Activated B cell treated with CpG ODN at 0.5 μM for 24 hours (primary cell): Measurements from ENCODE around the gene SYNGR1. TPM values are rescaled to one million over a fixed set of nuclear protein-coding genes. Genes with fewer than 3 reads are reported as not detected.

Experiments used
- ATAC-seq: fragments of 200-7000 bp; cut with Tn5 transposase; one replicate; pipeline ENCODE4 v1.10.0; 2021; ENCODE audit warnings: low read depth, mild to moderate bottlenecking, moderate library complexity
- CTCF ChIA-PET: fragments of 350-600 bp; sonication (Branson Sonifier 250); formaldehyde crosslinking; loops from one replicate; lab custom pipeline; 2021; ENCODE audit warnings: antibody characterized with exemption; lab: Charles Lee
- POLR2A ChIA-PET: fragments of 350-600 bp; sonication (Branson Sonifier 250); formaldehyde crosslinking; loops from one replicate; lab custom pipeline; 2021; ENCODE audit warnings: antibody characterized with exemption; lab: Charles Lee
- DNase-seq: peaks from one replicate; pipeline ENCODE4 v3.0.0; 2022
- H3K27ac Mint-ChIP-seq: one replicate; pipeline ENCODE4 v1.8.0; 2020; ENCODE audit warnings: mixed read lengths
- H3K27me3 Mint-ChIP-seq: one replicate; pipeline ENCODE4 v1.8.0; 2021; ENCODE audit warnings: mixed read lengths
- H3K36me3 Mint-ChIP-seq: one replicate; pipeline ENCODE4 v1.8.0; 2021; ENCODE audit warnings: low read depth, mixed read lengths
- H3K4me1 Mint-ChIP-seq: one replicate; pipeline ENCODE4 v1.8.0; 2021; ENCODE audit warnings: mixed read lengths
- H3K4me3 Mint-ChIP-seq: one replicate; pipeline ENCODE4 v1.8.0; 2020; ENCODE audit warnings: mild to moderate bottlenecking, mixed read lengths
- H3K9me3 Mint-ChIP-seq: one replicate; pipeline ENCODE4 v1.8.0; 2020; ENCODE audit warnings: mixed read lengths
- intact Hi-C: fragments of 100-400 bp; cut with micrococcal nuclease; formaldehyde crosslinking; loops from one replicate; pipeline ENCODE4 v1.15.1; 2024
- total RNA-seq: library from RNA; stranded (reverse); gene quantifications from 2 replicates; pipeline ENCODE4 v1.2.3, GENCODE V29; 2022
- TF ChIP-seq, protein P1 (sequence below): fragments of 200-600 bp; IDR thresholded peaks from one replicate; pipeline ENCODE4 v1.8.0; 2022; ENCODE audit warnings: antibody characterized with exemption, mild to moderate bottlenecking

SYNGR1 gene
- total RNA-seq, 1 donor from 2014 or later: 11.4 TPM

DNA sequence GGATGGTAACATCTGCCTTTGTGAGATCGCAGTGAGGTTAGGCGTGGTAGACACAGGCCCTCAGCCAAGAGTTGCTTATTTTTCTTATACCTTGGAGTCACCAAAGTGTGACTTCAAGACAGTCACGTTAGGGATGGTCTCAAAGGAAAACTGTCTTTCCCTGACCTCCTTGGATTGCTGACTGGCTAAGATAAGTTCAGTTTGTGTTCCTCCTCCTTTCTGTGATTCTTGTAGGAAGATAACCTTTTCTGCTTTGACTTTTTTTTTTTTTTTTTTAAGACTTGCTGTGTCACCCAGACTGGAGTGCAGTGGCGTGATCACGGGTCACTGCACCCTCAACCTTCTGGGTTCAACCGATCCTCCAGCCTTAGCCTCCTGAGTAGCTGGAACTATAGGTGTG is 72.9 kb downstream of the SYNGR1 start:
- peaks cover 3% of the 10 kb centered on the region for H3K9me3 Mint-ChIP-seq
- H3K4me3 Mint-ChIP-seq: no peak overlapping the region
- peaks cover 79% of the 10 kb centered on the region for H3K36me3 Mint-ChIP-seq
- POLR2A ChIA-PET: interaction anchor here (0.6 kb wide), 1 partner anchor 9 kb away, joined by 5 read pairs; no protein-coding TSS in a partner anchor
- ATAC-seq (no peak), DNase-seq (no peak)
- H3K27ac Mint-ChIP-seq: no peak overlapping the region
- no peaks in the 10 kb centered on the region for H3K4me1 Mint-ChIP-seq
- intact Hi-C loops: no loop called here
- TF ChIP-seq, protein P1, sequence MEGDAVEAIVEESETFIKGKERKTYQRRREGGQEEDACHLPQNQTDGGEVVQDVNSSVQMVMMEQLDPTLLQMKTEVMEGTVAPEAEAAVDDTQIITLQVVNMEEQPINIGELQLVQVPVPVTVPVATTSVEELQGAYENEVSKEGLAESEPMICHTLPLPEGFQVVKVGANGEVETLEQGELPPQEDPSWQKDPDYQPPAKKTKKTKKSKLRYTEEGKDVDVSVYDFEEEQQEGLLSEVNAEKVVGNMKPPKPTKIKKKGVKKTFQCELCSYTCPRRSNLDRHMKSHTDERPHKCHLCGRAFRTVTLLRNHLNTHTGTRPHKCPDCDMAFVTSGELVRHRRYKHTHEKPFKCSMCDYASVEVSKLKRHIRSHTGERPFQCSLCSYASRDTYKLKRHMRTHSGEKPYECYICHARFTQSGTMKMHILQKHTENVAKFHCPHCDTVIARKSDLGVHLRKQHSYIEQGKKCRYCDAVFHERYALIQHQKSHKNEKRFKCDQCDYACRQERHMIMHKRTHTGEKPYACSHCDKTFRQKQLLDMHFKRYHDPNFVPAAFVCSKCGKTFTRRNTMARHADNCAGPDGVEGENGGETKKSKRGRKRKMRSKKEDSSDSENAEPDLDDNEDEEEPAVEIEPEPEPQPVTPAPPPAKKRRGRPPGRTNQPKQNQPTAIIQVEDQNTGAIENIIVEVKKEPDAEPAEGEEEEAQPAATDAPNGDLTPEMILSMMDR: no peak
- H3K27me3 Mint-ChIP-seq: no peaks in the 10 kb centered on the region
- CTCF ChIA-PET: no interaction called here

DNA sequence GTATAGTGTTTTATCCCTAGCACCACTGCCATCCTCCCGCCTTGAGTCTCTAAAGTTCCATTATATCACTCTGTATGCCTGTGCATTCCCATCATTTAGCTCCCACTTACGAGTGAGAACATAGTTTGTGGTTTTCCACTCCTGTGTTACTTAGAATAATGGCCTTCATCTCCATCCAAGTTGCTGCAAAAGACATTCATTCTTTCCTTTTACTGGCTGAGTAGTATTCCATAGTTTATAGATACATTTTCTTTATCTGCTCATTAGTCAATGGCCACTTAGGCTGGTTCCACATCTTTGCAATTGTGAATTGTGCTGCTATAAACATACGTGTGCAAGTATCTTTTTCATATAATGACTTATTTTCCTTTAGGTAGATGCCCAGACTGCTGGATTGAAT is 74.2 kb downstream of the SYNGR1 start:
- TF ChIP-seq, protein P1: no peak
- DNase-seq (no peak), ATAC-seq (no peak)
- peaks cover 76% of the 10 kb centered on the region for H3K36me3 Mint-ChIP-seq
- H3K27me3 Mint-ChIP-seq: no peaks in the 10 kb centered on the region
- H3K4me1 Mint-ChIP-seq: no peaks in the 10 kb centered on the region
- no peak overlapping the region for H3K4me3 Mint-ChIP-seq
- POLR2A ChIA-PET: interaction anchor here (0.6 kb wide), 1 partner anchor 69 kb away, joined by 4 read pairs; no protein-coding TSS in a partner anchor
- intact Hi-C loops: no loop called here
- no peak overlapping the region for H3K27ac Mint-ChIP-seq
- CTCF ChIA-PET: no interaction called here
- H3K9me3 Mint-ChIP-seq: peaks cover 3% of the 10 kb centered on the region

DNA sequence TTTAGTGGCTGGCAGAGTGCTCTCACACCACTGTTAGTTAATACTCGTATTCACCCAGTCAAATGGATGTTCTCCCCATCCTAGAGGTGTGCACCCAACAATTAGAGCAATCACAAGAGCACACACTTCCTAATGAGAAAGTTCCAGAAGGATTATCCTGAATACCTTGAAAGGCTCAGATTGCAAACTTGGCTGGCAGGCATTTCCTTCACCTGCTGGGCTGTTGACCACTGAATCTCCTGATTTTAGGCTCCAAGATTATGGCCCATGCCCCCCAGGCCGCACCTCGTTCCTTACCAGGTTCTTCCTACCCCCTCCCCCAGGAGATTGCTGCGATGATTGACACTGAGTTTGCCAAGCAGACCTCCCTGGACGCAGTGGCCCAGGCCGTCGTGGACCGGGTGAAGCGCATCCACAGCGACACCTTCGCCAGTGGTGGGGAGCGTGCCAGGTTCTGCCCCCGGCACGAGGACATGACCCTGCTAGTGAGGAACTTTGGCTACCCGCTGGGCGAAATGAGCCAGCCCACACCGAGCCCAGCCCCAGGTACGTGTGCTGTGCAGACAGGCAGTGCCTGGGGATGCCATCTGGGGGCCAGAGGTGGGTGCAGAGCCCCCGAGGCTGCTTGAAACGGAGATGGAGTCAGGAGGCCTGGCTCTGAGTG is 76.7 kb downstream of the SYNGR1 start:
- intact Hi-C loops: no loop called here
- ATAC-seq (no peak), DNase-seq (no peak)
- Mint-ChIP-seq H3K27me3 (no peaks in the 10 kb centered on the region), H3K36me3 (peaks cover 77% of the 10 kb centered on the region), H3K4me1 (no peaks in the 10 kb centered on the region), H3K27ac (no peak overlapping the region), H3K9me3 (peaks cover 3% of the 10 kb centered on the region), H3K4me3 (no peak overlapping the region)
- TF ChIP-seq, protein P1: no peak
- ChIA-PET CTCF (no interaction called here), POLR2A (no interaction called here)

DNA sequence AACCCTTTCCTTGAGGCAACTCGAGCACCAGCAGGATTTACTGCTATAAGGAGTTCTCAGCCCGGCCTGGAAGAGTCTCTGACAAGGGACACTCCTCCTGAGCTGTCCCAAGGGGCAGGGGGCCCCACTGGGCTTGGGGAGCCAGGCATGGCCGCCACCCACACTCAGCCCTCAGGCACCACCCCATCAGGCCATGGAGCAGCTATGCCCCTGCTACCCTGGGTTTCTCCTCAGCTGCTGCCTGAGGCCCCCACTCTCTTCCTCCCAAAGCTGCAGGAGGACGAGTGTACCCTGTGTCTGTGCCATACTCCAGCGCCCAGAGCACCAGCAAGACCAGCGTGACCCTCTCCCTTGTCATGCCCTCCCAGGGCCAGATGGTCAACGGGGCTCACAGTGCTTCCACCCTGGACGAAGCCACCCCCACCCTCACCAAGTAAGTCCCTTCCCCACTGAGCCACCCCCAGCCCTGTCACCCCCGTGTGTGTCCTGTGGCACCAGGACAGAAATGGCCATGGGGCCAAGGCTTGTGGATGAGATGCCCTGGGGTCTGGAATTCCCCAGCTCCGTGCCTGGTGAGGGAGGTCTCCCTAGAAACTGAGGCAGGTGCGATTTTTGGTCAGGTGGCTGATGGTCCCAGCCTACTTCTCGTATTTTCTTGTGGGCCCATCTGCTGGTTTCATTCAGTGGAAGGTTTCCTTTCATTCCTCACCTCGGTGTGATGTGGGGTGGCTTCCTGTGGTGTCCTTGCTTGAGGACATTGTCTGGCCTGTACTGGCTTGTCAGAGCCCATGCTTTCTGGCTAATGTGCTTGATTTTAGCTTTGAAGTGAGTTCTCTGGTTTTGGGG is 78.2 kb downstream of the SYNGR1 start:
- ATAC-seq: no peak
- Mint-ChIP-seq H3K4me3 (no peak overlapping the region), H3K27me3 (no peaks in the 10 kb centered on the region), H3K27ac (no peak overlapping the region), H3K36me3 (peaks cover 79% of the 10 kb centered on the region), H3K9me3 (peaks cover 3% of the 10 kb centered on the region), H3K4me1 (no peaks in the 10 kb centered on the region)
- POLR2A ChIA-PET: interaction anchor here (1.4 kb wide), 1 partner anchor 92 kb away, joined by 3 read pairs; the partner anchor contains the start of gene ATF4
- TF ChIP-seq, protein P1: no peak
- no peak for DNase-seq
- intact Hi-C loops: no loop called here
- CTCF ChIA-PET: no interaction called here

DNA sequence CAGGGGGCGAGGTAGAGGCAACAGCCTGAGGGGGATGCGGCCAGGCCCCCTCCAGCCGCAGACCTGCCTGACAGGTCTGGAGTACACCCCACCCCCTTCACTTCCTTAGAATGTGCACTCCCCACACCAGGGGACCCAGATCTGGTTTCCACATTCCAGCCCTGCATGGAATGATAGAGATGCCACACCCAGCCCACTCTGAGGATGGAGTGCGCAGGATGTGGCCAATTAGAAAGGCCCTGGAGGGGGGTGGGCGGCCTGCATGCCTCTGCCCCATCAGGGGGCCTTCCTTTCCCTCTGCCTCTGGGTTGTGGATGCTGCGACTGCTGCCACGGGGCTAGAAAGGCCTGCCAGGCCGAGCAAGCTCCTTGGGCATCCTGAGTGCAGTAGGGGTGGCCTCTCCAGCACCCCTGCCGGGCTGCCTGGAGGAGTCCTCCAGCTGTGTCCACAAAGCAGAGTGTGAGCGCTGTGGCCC is 78.8 kb downstream of the SYNGR1 start:
- TF ChIP-seq, protein P1: no peak
- intact Hi-C loops: no loop called here
- Mint-ChIP-seq H3K27ac (no peak overlapping the region), H3K27me3 (no peaks in the 10 kb centered on the region), H3K4me3 (no peak overlapping the region), H3K36me3 (peaks cover 79% of the 10 kb centered on the region), H3K4me1 (no peaks in the 10 kb centered on the region), H3K9me3 (peaks cover 3% of the 10 kb centered on the region)
- ChIA-PET CTCF (no interaction called here), POLR2A (interaction anchor here (1.4 kb wide), 1 partner anchor 91 kb away, joined by 3 read pairs; the partner anchor contains the start of gene ATF4)
- DNase-seq (no peak), ATAC-seq (no peak)
